Renal cortical epithelial cell (primary cell): ENCODE measurements around the gene FBXO39. TPM values are rescaled to one million over a fixed set of nuclear protein-coding genes. Genes with fewer than 3 reads are reported as not detected.
"Not testable (repeated sequence)": the region's sequence is repeated elsewhere in the genome, so short reads cannot be mapped to it uniquely, and the experiment has no call there.

Source experiments
- DNase-seq: peaks from one replicate; pipeline ENCODE4 v3.0.0-alpha.2; 2011; ENCODE audit warnings: low read depth
- total RNA-seq: library from RNA; depleted of rRNA; stranded (reverse); fragments of >200 nt; gene quantifications from 2 replicates; pipeline ENCODE4 v1.2.3, GENCODE V29; 2014

The FBXO39 gene
- 0.20 TPM in 1 of 2 replicates, not detected in the other for total RNA-seq

- DNase-seq: no peak
These were observed at the start of gene FBXO39 for GRCh38 chr17:6775871-6776405. FBXO39 (plus strand) TSS chr17:6776215; CDS start chr17:6779869, 3,654 bp downstream.

- DNase-seq: no peak
These were observed 46.5 kb upstream of the FBXO39 start for GRCh38 chr17:6729531-6729930.

- DNase-seq: not testable (repeated sequence)
These were observed 29.4 kb upstream of the FBXO39 start for GRCh38 chr17:6746665-6747064.

- no peak for DNase-seq
These were observed 27.4 kb upstream of the FBXO39 start for GRCh38 chr17:6748617-6749016.

GRCh38 chr17:6749519-6749918 lies 26.5 kb upstream of the FBXO39 start:
- DNase-seq: peak; percentile 19

GRCh38 chr17:6752068-6752909 lies 23.7 kb upstream of the FBXO39 start:
- DNase-seq: peak; percentile 98

GRCh38 chr17:6753006-6753445 lies 23.0 kb upstream of the FBXO39 start:
- DNase-seq: peak; percentile 86

- DNase-seq: no peak
These were observed 22.5 kb upstream of the FBXO39 start for GRCh38 chr17:6753546-6753945.

GRCh38 chr17:6755281-6755680 lies 20.7 kb upstream of the FBXO39 start:
- DNase-seq: no peak

- peak; percentile 35 for DNase-seq
These were observed 20.3 kb upstream of the FBXO39 start, which contains the start of gene XAF1 for GRCh38 chr17:6755731-6756184. XAF1 (plus strand) TSS chr17:6756046; CDS start chr17:6756079, 33 bp downstream.

GRCh38 chr17:6756425-6757031 lies 19.5 kb upstream of the FBXO39 start:
- no peak for DNase-seq

GRCh38 chr17:6757747-6758146 lies 18.3 kb upstream of the FBXO39 start:
- no peak for DNase-seq

GRCh38 chr17:6761779-6762178 lies 14.2 kb upstream of the FBXO39 start:
- no peak for DNase-seq

GRCh38 chr17:6768447-6768846 lies 7.6 kb upstream of the FBXO39 start:
- no peak for DNase-seq

GRCh38 chr17:6772016-6772415 lies 4.0 kb upstream of the FBXO39 start:
- DNase-seq: no peak

- not testable (repeated sequence) for DNase-seq
These were observed 1.1 kb upstream of the FBXO39 start for GRCh38 chr17:6774906-6775305.

- DNase-seq: no peak
These were observed 3.4 kb downstream of the FBXO39 start for GRCh38 chr17:6779411-6779810.

GRCh38 chr17:6780001-6780400 lies 4.0 kb downstream of the FBXO39 start:
- no peak for DNase-seq

- no peak for DNase-seq
These were observed 4.9 kb downstream of the FBXO39 start for GRCh38 chr17:6780886-6781285.

GRCh38 chr17:6782244-6782643 lies 6.2 kb downstream of the FBXO39 start:
- no peak for DNase-seq

- DNase-seq: peak; percentile 77
These were observed 10.6 kb downstream of the FBXO39 start for GRCh38 chr17:6786618-6787017.

- no peak for DNase-seq
These were observed 11.2 kb downstream of the FBXO39 start for GRCh38 chr17:6787081-6787693.
